ENCODE results near the gene MIA2.

DNA sequence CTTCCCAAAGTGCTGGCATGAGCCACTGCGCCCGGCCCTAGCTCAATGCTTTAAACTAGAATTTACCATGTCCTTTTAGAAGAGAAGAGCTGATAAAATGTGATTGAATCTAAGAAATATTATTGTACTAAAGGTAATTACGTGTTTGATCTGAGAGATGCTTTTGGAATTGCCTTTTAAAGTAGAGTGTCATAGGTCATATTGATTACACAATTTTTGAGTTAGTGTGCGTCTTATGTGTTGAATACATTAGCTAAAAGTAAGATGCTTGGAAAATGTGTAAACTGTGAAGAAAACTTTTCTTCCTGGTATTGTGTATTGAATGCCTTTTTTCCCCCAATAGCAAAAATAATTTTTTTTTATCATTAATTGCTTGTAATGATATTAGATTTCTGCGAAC is 41.7 kb downstream of the MIA2 start:
- TF ChIP-seq, protein P1, sequence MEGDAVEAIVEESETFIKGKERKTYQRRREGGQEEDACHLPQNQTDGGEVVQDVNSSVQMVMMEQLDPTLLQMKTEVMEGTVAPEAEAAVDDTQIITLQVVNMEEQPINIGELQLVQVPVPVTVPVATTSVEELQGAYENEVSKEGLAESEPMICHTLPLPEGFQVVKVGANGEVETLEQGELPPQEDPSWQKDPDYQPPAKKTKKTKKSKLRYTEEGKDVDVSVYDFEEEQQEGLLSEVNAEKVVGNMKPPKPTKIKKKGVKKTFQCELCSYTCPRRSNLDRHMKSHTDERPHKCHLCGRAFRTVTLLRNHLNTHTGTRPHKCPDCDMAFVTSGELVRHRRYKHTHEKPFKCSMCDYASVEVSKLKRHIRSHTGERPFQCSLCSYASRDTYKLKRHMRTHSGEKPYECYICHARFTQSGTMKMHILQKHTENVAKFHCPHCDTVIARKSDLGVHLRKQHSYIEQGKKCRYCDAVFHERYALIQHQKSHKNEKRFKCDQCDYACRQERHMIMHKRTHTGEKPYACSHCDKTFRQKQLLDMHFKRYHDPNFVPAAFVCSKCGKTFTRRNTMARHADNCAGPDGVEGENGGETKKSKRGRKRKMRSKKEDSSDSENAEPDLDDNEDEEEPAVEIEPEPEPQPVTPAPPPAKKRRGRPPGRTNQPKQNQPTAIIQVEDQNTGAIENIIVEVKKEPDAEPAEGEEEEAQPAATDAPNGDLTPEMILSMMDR (IDR thresholded peaks at IDR 0.05), result no peak
- no peak for TF ChIP-seq POLR2A (IDR thresholded peaks at IDR 0.05)

Data from right lobe of liver (tissue), 4 donors.